HepG2 (cell line): ENCODE data around the gene CCDC91. TPM values are rescaled to one million over a fixed set of nuclear protein-coding genes. Genes with fewer than 3 reads are reported as not detected.

Experiments
- ATAC-seq: fragments of 200-7000 bp; cut with Tn5 transposase; 3 replicates; pipeline ENCODE4 v1.9.1; 2020; ENCODE audit warnings: mild to moderate bottlenecking, moderate library complexity
- BruUV-seq: library from RNA; stranded (reverse); fragments of 400-500 nt; replicated peaks from 2 replicates; lab custom pipeline; 2021; lab: Mats Ljungman, UMichigan
- CTCF ChIA-PET: fragments of 300-600 bp; formaldehyde crosslinking; extraction: SDS; loops from one replicate; lab custom pipeline; 2021; ENCODE audit warnings: low total read pairs, inconsistent platforms, low intra/inter-chr PET ratio; lab: Yijun Ruan, JAX
- POLR2A ChIA-PET: fragments of 350-600 bp; sonication (Branson Sonifier 250); formaldehyde crosslinking; loops from one replicate; lab custom pipeline; 2020; ENCODE audit warnings: antibody characterized with exemption, inconsistent platforms; lab: Yijun Ruan, JAX
- DNase-seq: peaks from one replicate; pipeline ENCODE4 v3.0.0-alpha.2; 2015; ENCODE audit warnings: low spot score
- FAIRE-seq: peaks from 3 replicates; lab custom pipeline; 2011; peaks lifted over from hg19 to GRCh38; lab: Jason Lieb, UNC
- H2AFZ ChIP-seq: one replicate; pipeline ENCODE4 v1.6.1; 2011; ENCODE audit warnings: low read length, inconsistent platforms
- H3K27ac ChIP-seq: fragments of 300-600 bp; 3 replicates; pipeline ENCODE4 v1.8.0; 2011; ENCODE audit warnings: mixed run types, mild to moderate bottlenecking, mixed read lengths, low read length, inconsistent platforms; ENCODE audit not compliant: insufficient read depth; ENCODE audit errors: extremely low read length
- H3K27me3 ChIP-seq, 2 experiments: fragments of 200-600 bp in 1 of 2; 2 replicates in 1 of 2; 3 replicates in 1 of 2; pipeline versions ENCODE4 v1.6.0 to v1.8.0; 2011; ENCODE audit warnings: low read length in 2 of 2, mild to moderate bottlenecking in 2 of 2, moderate library complexity in 2 of 2, inconsistent platforms in 1 of 2; ENCODE audit not compliant: insufficient read depth in 2 of 2, control insufficient read depth in 1 of 2
- H3K36me3 ChIP-seq, 2 experiments: fragments of 200-600 bp in 1 of 2; replicated peaks in 1 of 2; 2 replicates in 1 of 2; 3 replicates in 1 of 2; pipeline versions ENCODE4 v1.5.1 to v1.8.0; 2011; ENCODE audit warnings: low read length in 2 of 2, inconsistent platforms in 1 of 2; ENCODE audit not compliant: insufficient read depth in 2 of 2, control insufficient read depth in 1 of 2
- H3K4me1 ChIP-seq: 2 replicates; pipeline ENCODE4 v1.5.1; 2012; ENCODE audit warnings: low read length, inconsistent platforms; ENCODE audit not compliant: insufficient read depth
- H3K4me2 ChIP-seq: 2 replicates; pipeline ENCODE4 v1.6.0; 2011; ENCODE audit warnings: low read depth, low read length, inconsistent platforms
- H3K4me3 ChIP-seq, 3 experiments: fragments of 200-600 bp in 1 of 3; sonication (generic), shearing (Covaris generic) in 1 of 3; replicated peaks in 1 of 3; 2 replicates each; pipeline ENCODE4 v1.5.1; 2011 to 2016; ENCODE audit warnings: low read length in 3 of 3, inconsistent platforms in 2 of 3, low read depth in 2 of 3, mild to moderate bottlenecking in 2 of 3, control low read depth in 1 of 3, mixed read lengths in 1 of 3; ENCODE audit not compliant: insufficient read depth in 1 of 3
- H3K79me2 ChIP-seq: one replicate; pipeline ENCODE4 v1.6.1; 2011; ENCODE audit warnings: low read length, inconsistent platforms; ENCODE audit not compliant: insufficient read depth
- H3K9ac ChIP-seq: 2 replicates; pipeline ENCODE4 v1.6.0; 2011; ENCODE audit warnings: mild to moderate bottlenecking, low read depth, low read length, inconsistent platforms; ENCODE audit not compliant: insufficient read depth
- H3K9me3 ChIP-seq: 2 replicates; pipeline ENCODE4 v1.5.1; 2012; ENCODE audit warnings: mild to moderate bottlenecking, low read length
- H4K20me1 ChIP-seq: 2 replicates; pipeline ENCODE4 v1.6.0; 2011; ENCODE audit warnings: inconsistent platforms, mild to moderate bottlenecking, low read length, moderate library complexity; ENCODE audit not compliant: insufficient read depth
- CREB3 ChIP-seq: sonication (generic); formaldehyde crosslinking; IDR thresholded peaks from 2 replicates; pipeline ENCODE4 v1.5.0; 2020; ENCODE audit warnings: missing genetic modification reagents
- FOXA1 ChIP-seq, 2 experiments: fragments of 450-650 bp in 1 of 2; sonication (generic) in 1 of 2; formaldehyde crosslinking in 1 of 2; IDR thresholded peaks; 2 replicates each; pipeline versions ENCODE4 v1.4.0 to v1.6.1; 2016 to 2020; ENCODE audit warnings: missing genetic modification reagents in 1 of 2
- KLF16 ChIP-seq, 2 experiments: sonication (generic) in 1 of 2; formaldehyde crosslinking in 1 of 2; IDR thresholded peaks; 2 replicates each; pipeline versions ENCODE4 v1.6.1 to v1.8.0; 2016 to 2023; ENCODE audit warnings: missing genetic modification reagents in 2 of 2, missing compliant biosample characterization in 1 of 2
- RXRA ChIP-seq: sonication (generic); formaldehyde crosslinking; IDR thresholded peaks from 2 replicates; pipeline ENCODE4 v1.5.1; 2020; ENCODE audit warnings: missing genetic modification reagents
- SUZ12 ChIP-seq: fragments of 150-350 bp; IDR thresholded peaks from 2 replicates; pipeline ENCODE4 v1.6.1; 2014; ENCODE audit warnings: low read depth, low read length
- TEAD2 ChIP-seq: sonication (generic); formaldehyde crosslinking; IDR thresholded peaks from 2 replicates; pipeline ENCODE4 v1.9.0; 2021; ENCODE audit warnings: missing genetic modification reagents
- ZBTB49 ChIP-seq: sonication (generic); formaldehyde crosslinking; IDR thresholded peaks from 2 replicates; pipeline ENCODE4 v1.4.0; 2020; ENCODE audit warnings: missing genetic modification reagents, borderline replicate concordance
- ZNF431 ChIP-seq: sonication (generic); formaldehyde crosslinking; IDR thresholded peaks from 2 replicates; pipeline ENCODE4 v1.9.0; 2022; ENCODE audit warnings: missing genetic modification reagents, low read depth, mild to moderate bottlenecking, borderline replicate concordance
- ZNF710 ChIP-seq: sonication (generic); formaldehyde crosslinking; IDR thresholded peaks from 2 replicates; pipeline ENCODE4 v1.5.0; 2020; ENCODE audit warnings: mild to moderate bottlenecking, missing genetic modification reagents, borderline replicate concordance
- ZNF790 ChIP-seq: sonication (generic); formaldehyde crosslinking; IDR thresholded peaks from 2 replicates; pipeline ENCODE4 v1.8.0; 2022; ENCODE audit warnings: missing genetic modification reagents, mild to moderate bottlenecking, borderline replicate concordance
- in situ Hi-C: cut with HindIII; loops from 2 replicates; pipeline ENCODE4 v1.10.0; 2017; ENCODE audit warnings: low pct_unique_long_range_greater_than_20kb; ENCODE audit not compliant: extremely low pct_ligation_motif_present
- intact Hi-C: fragments of 100-400 bp; cut with micrococcal nuclease; formaldehyde crosslinking; loops from one replicate; pipeline ENCODE4 v1.10.0; 2022; ENCODE audit not compliant: unreplicated experiment
- polyA plus RNA-seq, 8 experiments: library from polyadenylated mRNA; depleted of rRNA in 3 of 8; stranded (reverse) in 7 of 8; unstranded in 1 of 8; fragments of >200 nt; fragmentation: Illumina TruSeq in 4 of 8; extraction: Trizol in 4 of 8; gene quantifications; 2 replicates each; pipeline versions ENCODE4 v1.2.1 to v1.2.3, GENCODE V29; 2011 to 2016; ENCODE audit warnings: low read depth in 4 of 8, missing spikeins in 1 of 8, mixed read lengths in 1 of 8; ENCODE audit not compliant: insufficient read depth in 1 of 8
- total RNA-seq, 5 experiments: library from RNA; depleted of rRNA; stranded (reverse); fragments of >200 nt; fragmentation: Illumina TruSeq; extraction: Trizol; gene quantifications; 2 replicates each; pipeline ENCODE4 v1.2.3, GENCODE V29; 2016; ENCODE audit warnings: low read depth in 1 of 5

The CCDC91 gene
- total and polyA plus RNA-seq, 2 of the 13 experiments (the other 11 are each of a cell fraction or from before 2014, with no cell fraction given) = 9.8 to 15.8 TPM

GRCh38 chr12:28248555-28249145, 58.4 kb downstream of the CCDC91 start:
- CTCF ChIA-PET = no interaction called here
- no peak for DNase-seq
- no peaks in the 10 kb centered on the region for H3K4me1 ChIP-seq
- POLR2A ChIA-PET = no interaction called here
- ATAC-seq = no peak
- H3K27me3 ChIP-seq = no peaks in the 10 kb centered on the region
- H3K36me3 ChIP-seq = no peaks in the 10 kb centered on the region
- FAIRE-seq = no peak
- no peak overlapping the region for H2AFZ ChIP-seq
- in situ Hi-C loops = no loop called here
- H3K9ac ChIP-seq = no peak overlapping the region
- H3K27ac ChIP-seq = no peak overlapping the region
- no peaks in the 10 kb centered on the region for H4K20me1 ChIP-seq
- H3K4me2 ChIP-seq = no peak overlapping the region
- TF ChIP-seq FOXA1 (IDR thresholded peaks at IDR 0.05) (no peak), FOXA1 (CRISPR knock-in tag; IDR thresholded peaks at IDR 0.05) (no peak), TEAD2 (CRISPR knock-in tag) (no peak), ZNF431 (CRISPR knock-in tag) (no peak), ZNF790 (CRISPR knock-in tag) (no peak), ZNF710 (CRISPR knock-in tag) (no peak), SUZ12 (no peak), KLF16 (CRISPR knock-in tag; IDR thresholded peaks at IDR 0.05) (no peak), RXRA (CRISPR knock-in tag) (no peak), CREB3 (no peak), ZBTB49 (CRISPR knock-in tag) (no peak)
- H3K9me3 ChIP-seq = no peaks in the 10 kb centered on the region
- intact Hi-C loops = no loop called here
- no peaks in the 10 kb centered on the region for H3K79me2 ChIP-seq
- H3K4me3 ChIP-seq = no peak overlapping the region
- no TSS peak for BruUV-seq
